GM12873 (cell line): ENCODE measurements around the gene TEX19.
A peak's percentile ranks its signal among the peaks of the same experiment; 100 is the strongest.

Experiments used
- CTCF ChIP-seq: IDR thresholded peaks from 2 replicates; pipeline ENCODE4 v1.5.1; 2012; ENCODE audit warnings: low read depth, mild to moderate bottlenecking, moderate library complexity, low read length, control low read depth; ENCODE audit not compliant: insufficient read depth; ENCODE audit errors: missing control alignments

TEX19 gene

GRCh38 chr17:82351254-82351712 is 7.8 kb upstream of the TEX19 start:
- TF ChIP-seq CTCF = no peak

GRCh38 chr17:82351713-82352488 is 7.1 kb upstream of the TEX19 start:
- peak; percentile 95 for TF ChIP-seq CTCF

GRCh38 chr17:82353484-82353883 is 5.6 kb upstream of the TEX19 start:
- TF ChIP-seq CTCF = no peak

GRCh38 chr17:82354804-82355308 is 4.2 kb upstream of the TEX19 start:
- TF ChIP-seq CTCF = no peak

GRCh38 chr17:82355770-82356427 is 3.1 kb upstream of the TEX19 start:
- TF ChIP-seq CTCF = no peak

GRCh38 chr17:82356845-82357355 is 2.1 kb upstream of the TEX19 start:
- no peak for TF ChIP-seq CTCF

- TF ChIP-seq CTCF = no peak
Observed at GRCh38 chr17:82357394-82357793, 1.7 kb upstream of the TEX19 start.
